Activated CD4-positive, alpha-beta T cell treated with anti-CD3 and anti-CD28 coated beads, Interleukin-2, amount 50 U/mL, for 1 hour (primary cell): Measurements from ENCODE around the gene KCNAB3.
A peak's percentile ranks its signal among the peaks of the same experiment; 100 is the strongest.

Source experiments
- DNase-seq: peaks from one replicate; pipeline ENCODE4 v3.0.0-alpha.2; 2020

The KCNAB3 gene

GRCh38 chr17:7894866-7895265, 34.8 kb downstream of the KCNAB3 start:
- DNase-seq: no peak

DNA sequence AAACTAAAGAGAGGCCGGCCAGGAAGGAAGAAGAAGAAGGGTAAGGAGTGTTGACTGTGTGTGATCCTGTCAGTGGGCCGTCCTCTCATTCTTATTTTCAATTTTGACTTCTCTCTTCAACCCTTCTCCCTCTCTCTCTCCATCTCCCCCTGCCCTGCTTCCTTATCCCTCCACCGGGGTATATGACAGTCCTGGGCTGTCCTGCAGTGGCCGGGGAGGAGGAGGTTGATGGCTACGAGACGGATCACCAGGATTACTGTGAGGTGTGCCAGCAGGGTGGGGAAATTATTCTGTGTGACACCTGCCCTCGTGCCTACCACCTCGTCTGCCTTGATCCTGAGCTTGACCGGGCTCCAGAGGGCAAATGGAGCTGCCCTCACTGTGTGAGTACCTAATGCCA, 35.4 kb downstream of the KCNAB3 start:
- no peak for DNase-seq

- DNase-seq: no peak
Measured at GRCh38 chr17:7893187-7893880, 36.3 kb downstream of the KCNAB3 start.

DNA sequence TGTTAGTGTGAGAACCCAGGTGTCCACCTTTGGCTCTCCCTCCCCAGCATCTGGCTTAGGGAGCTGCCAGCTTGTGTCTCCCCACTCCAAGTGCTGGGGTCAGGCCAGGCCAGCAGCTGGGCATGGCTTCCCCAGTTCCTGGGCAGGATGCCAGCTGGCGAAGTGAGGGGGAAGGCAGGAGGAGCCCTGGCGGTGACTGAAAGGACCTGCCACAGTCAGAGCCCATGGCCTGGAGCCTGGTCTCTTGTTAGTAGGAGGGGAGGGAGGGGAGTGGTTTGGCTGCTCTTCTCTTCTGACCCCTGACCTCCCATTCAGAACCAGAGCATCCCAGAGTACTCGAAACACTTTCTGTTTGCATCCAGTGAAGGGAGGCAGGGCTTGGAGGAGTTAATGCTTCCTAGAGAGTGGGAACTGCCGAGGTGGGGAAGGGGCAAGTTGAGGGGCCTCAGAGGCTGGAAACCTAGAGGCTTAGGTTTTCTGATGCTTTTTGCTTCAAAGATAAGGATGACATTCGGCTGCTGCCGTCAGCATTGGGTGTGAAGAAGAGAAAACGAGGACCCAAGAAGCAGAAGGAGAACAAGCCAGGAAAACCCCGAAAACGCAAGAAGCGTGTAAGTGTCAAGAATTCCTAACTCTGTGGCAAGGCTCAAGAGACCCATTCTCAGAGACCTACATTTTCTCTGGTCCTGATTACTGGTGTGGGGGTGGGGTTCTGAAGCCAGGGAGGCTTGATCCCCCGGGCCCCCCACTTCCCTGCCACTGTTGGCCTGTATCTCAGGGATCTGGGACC, 40.3 kb downstream of the KCNAB3 start:
- peak; percentile 37 for DNase-seq

GRCh38 chr17:7888184-7888920, 41.3 kb downstream of the KCNAB3 start, which contains the start of gene CHD3:
TSS of gene CHD3 (plus strand) at chr17:7888789. CDS start at chr17:7889001, 212 bp downstream.
- DNase-seq: peak; percentile 45

DNA sequence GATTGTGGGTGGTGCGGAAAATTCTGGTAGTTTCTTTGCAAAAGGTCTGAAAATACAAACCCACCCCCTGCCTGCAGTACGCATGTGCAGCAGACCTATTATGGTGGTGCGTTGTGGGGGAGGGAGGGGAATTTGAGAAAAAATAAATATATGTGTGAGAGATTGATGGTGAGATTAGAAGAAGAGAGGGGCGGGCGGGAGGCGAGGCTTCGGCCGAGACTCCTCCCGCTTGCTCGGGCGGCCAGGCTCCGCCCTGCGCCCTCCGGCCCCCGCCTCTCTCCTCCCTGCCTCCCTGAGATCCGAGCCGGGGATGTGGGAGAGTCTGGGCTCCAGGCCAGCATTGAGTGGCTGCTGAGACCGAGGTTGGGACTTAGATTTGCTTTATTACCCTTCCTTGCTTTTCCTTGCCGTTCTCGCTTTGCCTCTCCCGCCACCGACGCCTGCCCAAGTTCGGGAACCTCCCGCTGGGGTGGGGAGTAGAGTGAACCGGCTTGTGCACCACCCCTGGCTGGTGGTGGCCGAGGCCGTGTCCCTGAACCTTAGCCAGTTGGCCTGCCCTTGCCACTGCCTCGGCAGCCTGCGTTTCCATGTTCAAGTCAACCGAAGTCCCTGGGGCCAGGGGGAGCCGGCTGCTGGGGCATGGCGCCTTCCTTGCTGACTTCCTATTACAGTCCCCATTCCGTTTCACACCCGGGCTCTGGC, 42.0 kb downstream of the KCNAB3 start:
- peak; percentile 83 for DNase-seq

DNA sequence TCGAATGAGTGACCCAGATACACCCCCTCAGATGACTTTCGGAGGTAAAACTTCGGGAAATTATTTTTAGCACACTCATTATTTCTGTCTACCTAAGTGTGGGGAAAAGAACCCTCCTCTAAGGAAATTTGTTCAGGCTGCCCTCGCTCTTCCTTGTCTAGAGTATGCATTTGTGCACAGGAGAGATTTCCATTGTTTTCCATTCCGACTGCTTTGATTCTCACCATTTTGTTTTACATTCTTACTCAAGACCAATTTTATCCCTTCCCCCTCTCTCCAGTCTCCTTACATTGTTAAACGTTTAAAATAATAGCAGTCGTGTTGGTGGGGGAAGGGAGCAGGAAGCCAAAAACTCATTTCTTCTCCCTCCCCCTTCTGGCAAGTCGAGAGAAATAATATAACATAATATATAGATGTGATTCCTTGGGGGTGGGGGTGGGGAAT, 42.6 kb downstream of the KCNAB3 start:
- DNase-seq: no peak

- peak; percentile 68 for DNase-seq
Measured at GRCh38 chr17:7886227-7887037, 43.2 kb downstream of the KCNAB3 start.

DNA sequence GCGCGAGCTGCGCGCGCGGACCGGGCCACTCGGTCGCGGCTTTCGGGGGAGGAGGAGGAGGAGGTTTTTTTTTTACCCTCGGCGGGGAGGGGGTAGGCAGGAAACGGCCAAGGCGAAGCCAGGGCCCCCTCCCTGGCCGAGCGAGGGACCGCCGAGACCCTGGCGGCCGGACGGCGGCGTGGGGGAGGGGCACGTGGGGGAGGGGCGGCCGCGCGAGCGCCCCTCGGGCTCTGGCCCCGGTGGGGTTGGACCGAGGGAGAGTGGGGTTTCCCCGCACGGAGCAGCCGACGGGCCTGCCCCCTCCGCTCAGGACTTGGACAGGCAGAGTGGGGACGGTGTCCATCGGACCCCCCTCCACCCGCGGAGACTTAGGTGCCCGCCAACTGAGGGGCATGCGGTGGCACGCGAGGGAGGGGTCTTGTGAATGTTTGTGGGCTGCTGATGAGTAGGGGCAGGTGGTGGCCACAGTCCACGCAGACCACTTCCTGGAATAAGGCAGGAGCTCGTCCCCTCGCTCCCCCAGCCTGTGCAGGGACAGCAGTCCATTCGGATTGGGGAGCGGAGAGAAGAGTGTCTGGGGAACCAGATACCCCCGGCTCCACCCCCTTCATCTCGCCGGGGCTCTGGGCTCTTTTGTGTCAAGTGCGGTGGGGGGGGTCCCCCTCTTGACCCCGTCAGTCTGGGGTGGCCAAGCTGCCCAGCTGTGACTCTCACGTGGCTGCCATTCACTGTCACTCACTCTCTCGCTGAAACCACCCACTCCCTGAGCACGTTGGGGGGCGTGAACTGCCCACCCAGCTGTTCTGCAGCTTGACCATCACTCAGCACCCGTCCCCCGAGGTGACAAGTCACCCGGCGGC, 44.1 kb downstream of the KCNAB3 start:
- DNase-seq: peak; percentile 21

DNA sequence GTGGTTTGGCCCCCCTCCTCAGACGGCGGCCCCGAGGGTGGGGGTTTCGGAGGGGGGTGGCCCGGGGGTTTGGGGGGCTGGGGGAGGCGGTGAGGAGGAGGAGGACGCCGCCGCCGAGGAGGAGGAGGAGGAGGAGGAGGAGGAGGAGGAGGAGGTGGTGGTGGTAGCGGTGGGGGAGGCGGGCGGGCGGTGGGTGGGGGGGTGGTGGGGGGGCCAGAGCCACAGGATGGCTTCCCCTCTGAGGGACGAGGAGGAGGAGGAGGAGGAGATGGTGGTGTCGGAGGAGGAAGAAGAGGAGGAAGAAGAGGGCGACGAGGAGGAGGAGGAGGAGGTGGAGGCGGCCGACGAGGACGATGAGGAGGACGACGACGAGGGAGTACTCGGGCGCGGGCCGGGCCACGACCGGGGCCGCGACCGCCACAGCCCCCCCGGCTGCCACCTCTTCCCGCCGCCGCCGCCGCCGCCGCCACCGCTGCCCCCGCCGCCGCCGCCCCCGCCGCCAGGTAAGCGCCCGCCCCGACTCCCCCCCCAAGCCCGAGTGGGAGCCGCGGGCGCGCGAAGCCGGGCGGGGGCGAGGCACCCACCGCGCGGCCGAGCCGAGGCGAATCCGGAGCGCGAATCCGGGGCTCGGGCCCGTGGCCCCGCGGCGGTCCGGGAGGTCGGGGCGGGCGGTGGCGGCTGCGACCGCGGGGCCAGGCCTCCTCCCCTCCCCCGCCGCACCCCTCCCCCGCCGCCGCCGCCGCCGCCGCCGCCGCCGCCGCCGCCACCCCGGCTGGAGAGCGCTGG, 44.9 kb downstream of the KCNAB3 start:
- DNase-seq: peak; percentile 33

DNA sequence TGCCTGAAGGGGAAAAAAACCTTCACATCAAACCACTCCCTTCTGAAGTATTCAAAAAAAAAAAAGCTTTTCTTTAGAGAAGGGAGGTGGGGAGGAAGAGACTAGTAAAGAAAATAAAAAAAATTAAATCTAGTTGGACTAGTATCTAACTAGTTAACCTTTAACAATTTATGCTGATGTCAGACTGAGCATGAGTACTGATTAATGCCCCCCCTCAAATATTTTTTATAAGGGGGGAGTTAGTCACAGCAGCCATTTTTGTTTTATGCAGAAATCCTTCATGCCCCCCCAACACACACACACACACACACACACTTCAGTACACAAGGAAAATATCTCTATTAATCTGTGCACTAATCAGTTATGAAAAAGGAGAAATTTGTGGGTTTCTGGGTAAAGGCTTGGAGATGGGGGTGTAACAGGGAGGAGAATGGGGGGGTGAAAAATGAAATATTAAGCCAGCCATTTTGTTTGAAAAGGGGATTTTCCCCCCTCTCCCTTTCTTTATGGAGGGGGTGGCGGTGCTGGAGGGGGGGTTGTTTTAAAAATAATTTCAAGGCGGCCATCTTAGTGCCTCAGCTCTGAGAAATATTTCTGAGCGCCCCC, 45.8 kb downstream of the KCNAB3 start:
- peak; percentile 28 for DNase-seq

- no peak for DNase-seq
Measured at GRCh38 chr17:7882629-7883028, 47.0 kb downstream of the KCNAB3 start.

DNA sequence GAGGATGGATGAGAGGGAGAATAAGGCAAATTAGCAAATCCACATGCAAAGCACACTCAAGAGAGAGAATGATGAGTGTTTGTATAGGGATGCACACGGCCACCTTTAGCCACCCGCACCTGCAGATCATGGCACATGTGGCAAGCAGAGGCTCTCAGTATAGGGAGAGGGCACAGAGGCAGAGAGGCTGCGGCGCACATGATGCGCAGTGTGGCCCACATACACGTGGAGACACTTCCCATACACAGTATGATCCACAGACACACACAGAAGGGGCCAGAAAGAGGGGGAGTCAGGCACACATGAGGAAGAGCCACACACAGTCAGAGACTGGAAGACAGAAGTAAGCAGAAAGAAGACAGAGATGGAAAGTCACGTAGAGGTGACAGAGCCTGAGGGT, 47.6 kb downstream of the KCNAB3 start:
- no peak for DNase-seq

GRCh38 chr17:7881276-7882054, 48.2 kb downstream of the KCNAB3 start:
- DNase-seq: no peak

GRCh38 chr17:7880076-7880868, 49.4 kb downstream of the KCNAB3 start:
- DNase-seq: no peak

- DNase-seq: no peak
Measured at GRCh38 chr17:7878234-7878633, 51.4 kb downstream of the KCNAB3 start.

DNA sequence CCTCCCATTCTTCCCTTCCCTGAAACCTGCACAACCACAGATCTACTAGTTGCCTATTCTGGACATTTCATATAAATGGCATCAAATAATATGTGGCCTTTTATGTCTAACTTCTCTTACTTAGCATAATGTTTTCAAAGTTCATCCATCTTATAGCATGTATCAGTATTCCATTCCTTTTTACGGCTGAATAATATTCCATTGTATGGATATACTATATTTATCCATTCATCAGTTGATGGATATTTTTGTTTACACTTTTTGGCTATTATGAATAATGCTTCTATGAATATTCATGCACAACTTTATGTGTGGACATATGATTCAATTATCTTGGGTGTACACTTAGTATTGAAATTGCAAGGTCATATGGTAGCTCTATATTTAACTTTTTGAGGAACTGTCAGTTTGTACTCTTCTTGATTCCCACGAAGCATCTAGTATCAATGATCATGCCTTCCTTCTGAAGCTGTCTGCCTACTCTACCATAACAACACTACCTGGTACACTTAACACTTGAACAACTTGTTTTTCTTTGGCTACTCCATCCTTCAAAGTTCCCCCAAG, 53.8 kb downstream of the KCNAB3 start:
- no peak for DNase-seq

GRCh38 chr17:7873051-7873450, 56.6 kb downstream of the KCNAB3 start:
- DNase-seq: no peak
